ENCODE data around the gene FKBP4. TPM values are rescaled to one million over a fixed set of nuclear protein-coding genes. Genes with fewer than 3 reads are reported as not detected.

FKBP4 gene
- total and polyA plus RNA-seq, 2 of the 8 experiments (the other 6 are each of a cell fraction or from before 2014, with no cell fraction given): 72.6 to 243 TPM

DNA sequence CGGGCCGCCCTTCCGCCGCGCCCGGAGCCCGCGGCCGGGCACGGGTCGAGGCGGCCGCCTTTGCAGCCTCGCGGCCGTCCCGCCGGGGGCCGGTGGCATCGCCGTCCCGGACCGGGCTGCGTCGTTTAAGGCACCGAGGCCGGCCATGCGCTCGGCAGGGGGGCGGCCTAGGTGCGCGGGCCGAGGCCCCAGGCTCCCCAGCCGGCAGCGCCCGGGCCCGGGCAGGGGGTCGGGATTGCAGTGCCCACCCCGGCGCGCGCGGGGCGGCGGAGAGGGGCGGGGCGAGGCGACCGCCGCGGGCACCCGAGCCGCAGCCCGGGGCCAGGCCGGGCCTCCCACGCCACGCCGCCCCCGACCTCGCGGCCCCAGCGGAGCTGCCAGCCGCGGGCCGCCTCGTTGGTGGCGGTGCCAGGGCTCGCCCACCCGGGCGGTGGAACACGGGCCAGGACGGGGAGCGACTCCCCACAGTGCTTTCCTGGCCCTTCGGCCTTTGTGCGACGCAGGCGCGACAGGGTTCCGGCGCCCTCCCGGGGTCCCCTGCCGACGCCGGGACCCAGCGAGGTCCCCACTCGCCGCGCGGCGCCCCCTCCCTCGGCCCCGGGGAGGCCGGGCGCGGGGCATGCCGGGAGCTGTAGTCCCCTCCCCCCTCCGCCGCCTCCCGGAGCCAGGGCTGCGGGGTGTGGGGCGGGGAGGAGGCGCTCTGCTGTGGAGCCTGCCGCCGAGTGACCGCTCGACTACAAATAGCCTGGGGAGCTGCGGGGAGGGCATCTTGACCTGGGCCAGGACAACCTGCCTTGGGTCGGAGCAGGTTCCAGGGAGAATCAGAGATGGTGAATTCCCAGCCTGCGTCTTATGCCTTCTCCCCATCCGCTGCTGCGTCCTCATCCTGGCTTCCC, 769 bp downstream of the FKBP4 start:
- H3K27ac ChIP-seq (ENCODE audit: low read depth, low read length): no peak overlapping the region
- no peak overlapping the region for H2AFZ ChIP-seq (ENCODE audit: low read length)
- no peak overlapping the region for H3K14ac ChIP-seq (ENCODE audit: insufficient read length)
- TF ChIP-seq ASH2L (IDR thresholded peaks at IDR 0.05; ENCODE audit: low read length) (peak; percentile 42), SP1 (IDR thresholded peaks at IDR 0.05; ENCODE audit: low read depth, low read length) (no peak), YY1 (IDR thresholded peaks at IDR 0.05; ENCODE audit: low read depth, low read length) (0 out of 2 replicates have a peak, but pooled peaks have one; percentile 8), EGR1 (IDR thresholded peaks at IDR 0.05; ENCODE audit: borderline replicate concordance, low read depth, low read length) (no peak), EZH2 (IDR thresholded peaks at IDR 0.05; ENCODE audit: low read depth, low read length, severe bottlenecking) (no peak), SIX5 (IDR thresholded peaks at IDR 0.05; ENCODE audit: low read depth, low read length) (peak; percentile 12; the same call in 1 of the 2 replicates), RFX5 (IDR thresholded peaks at IDR 0.05; ENCODE audit: borderline replicate concordance, low read depth, low read length) (no peak), GABPA (IDR thresholded peaks at IDR 0.05; ENCODE audit: borderline replicate concordance, insufficient read depth, low read length) (no peak), SAP30 (IDR thresholded peaks at IDR 0.05; ENCODE audit: insufficient read depth, insufficient replicate concordance, low read length) (no peak)
- TF ChIP-seq, protein P1, sequence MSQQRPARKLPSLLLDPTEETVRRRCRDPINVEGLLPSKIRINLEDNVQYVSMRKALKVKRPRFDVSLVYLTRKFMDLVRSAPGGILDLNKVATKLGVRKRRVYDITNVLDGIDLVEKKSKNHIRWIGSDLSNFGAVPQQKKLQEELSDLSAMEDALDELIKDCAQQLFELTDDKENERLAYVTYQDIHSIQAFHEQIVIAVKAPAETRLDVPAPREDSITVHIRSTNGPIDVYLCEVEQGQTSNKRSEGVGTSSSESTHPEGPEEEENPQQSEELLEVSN (IDR thresholded peaks at IDR 0.05): no peak

More for the DNA sequence above, 769 bp downstream of the FKBP4 start:
- peak overlapping the region; percentile 4 for H3K4ac ChIP-seq (replicated peaks; ENCODE audit: insufficient read length, low read depth, low read length)
- ChIA-PET POLR2A (ENCODE audit: partially characterized antibody) (interaction anchor here (0.8 to 5.0 kb wide), 17 partner anchors 9 to 165 kb away, joined by 3 to 54 read pairs (median 5); partner anchors contain the start of gene ITFG2), CTCF (ENCODE audit: partially characterized antibody) (interaction anchor here (1.0 to 5.2 kb wide), 14 partner anchors 10 to 113 kb away, joined by 3 to 34 read pairs (median 6); partner anchors contain the start of gene ITFG2)
- FAIRE-seq: no peak
- H2BK5ac ChIP-seq (ENCODE audit: low read depth, low read length): peak overlapping the region; percentile 68; the same call in 1 of the 2 replicates
- H2BK15ac ChIP-seq (ENCODE audit: low read length): no peak overlapping the region
- peaks cover 0 to 25% of the 10 kb centered on the region in 2 experiments; a peak in 2 of 4 replicates for H3K79me2 ChIP-seq (ENCODE audit: control insufficient read depth in 1 of 2, insufficient read depth in 2 of 2, low read length in 2 of 2)
- no peak overlapping the region for H2AK5ac ChIP-seq (ENCODE audit: low read depth, low read length)
- peaks cover 5% of the 10 kb centered on the region; the same call in 1 of the 2 replicates for H3K79me1 ChIP-seq (ENCODE audit: low read depth, low read length)
- H3K4me3 ChIP-seq (ENCODE audit: extremely low read depth in 1 of 4, insufficient read depth in 2 of 4, low read depth in 3 of 4, low read length in 4 of 4): peak overlapping the region; percentile 59 to 73 (median 66)
- H3K18ac ChIP-seq (ENCODE audit: extremely low read depth, low read length): no peak overlapping the region; the same call in 1 of the 2 replicates
- peaks cover 0 to 6% (median 4%) of the 10 kb centered on the region in 4 experiments; a peak in 6 of 7 replicates for H3K27me3 ChIP-seq (replicated peaks in 1 of 4; ENCODE audit: control insufficient read depth in 3 of 4, extremely low read depth in 1 of 4, insufficient read depth in 3 of 4, low read length in 3 of 4)
- peaks cover 12 to 22% of the 10 kb centered on the region in 2 experiments for H4K20me1 ChIP-seq (replicated peaks in 1 of 2; ENCODE audit: control insufficient read depth in 1 of 2, insufficient read depth in 2 of 2, low read length in 2 of 2)
- H3K9me3 ChIP-seq (ENCODE audit: insufficient read depth in 2 of 2, low read depth in 1 of 2, low read length in 1 of 2): no peaks in the 10 kb centered on the region
- H4K91ac ChIP-seq (replicated peaks; ENCODE audit: insufficient read length, low read length): no peak overlapping the region
- H3K9ac ChIP-seq (replicated peaks in 1 of 4; ENCODE audit: extremely low read depth in 1 of 4, low read depth in 3 of 4, low read length in 3 of 4): peak overlapping the region; percentile 43 to 67 (median 62); a peak in 5 of 7 replicates
- H2BK20ac ChIP-seq (ENCODE audit: low read length): no peak overlapping the region
- peak overlapping the region; percentile 86 to 92 for H3K4me2 ChIP-seq (ENCODE audit: insufficient read depth in 1 of 2, low read depth in 2 of 2, low read length in 2 of 2)
- no peak overlapping the region; the same call in 1 of the 2 replicates for H2BK12ac ChIP-seq (ENCODE audit: low read depth, low read length)
- peak overlapping the region; percentile 38 for H4K5ac ChIP-seq (ENCODE audit: insufficient read length, low read depth, low read length)
- H3K56ac ChIP-seq (replicated peaks; ENCODE audit: insufficient read length, low read depth, low read length): no peak overlapping the region
- no peak overlapping the region for H3K23ac ChIP-seq (ENCODE audit: insufficient read length)
- no peak overlapping the region for H2BK120ac ChIP-seq (replicated peaks; ENCODE audit: low read depth, low read length)
- WGBS, 2 experiments (ENCODE audit: extremely low coverage in 1 of 2, insufficient coverage in 1 of 2, insufficient read length in 1 of 2, insufficient replicate concordance in 2 of 2, low coverage in 1 of 2, low lambda C conversion rate in 2 of 2, missing lambda C conversion rate in 1 of 2): 1% methylated on average over 43 of the region's 111 CpGs; no CpG with 5 or more reads in 1 of the 2 experiments
- DNase-seq (ENCODE audit: low read depth in 1 of 2, low spot score in 2 of 2): peak in 1 of 2 experiments; percentile 77
- H3K36me3 ChIP-seq (ENCODE audit: control insufficient read depth in 2 of 4, insufficient read depth in 4 of 4, low read length in 3 of 4): peaks cover 27 to 38% (median 33%) of the 10 kb centered on the region in 4 experiments
- peaks cover 4 to 6% (median 5%) of the 10 kb centered on the region in 4 experiments; a peak in 5 of 7 replicates for H3K4me1 ChIP-seq (replicated peaks in 1 of 4; ENCODE audit: control insufficient read depth in 3 of 4, insufficient read depth in 4 of 4, low read length in 3 of 4)
- peaks cover 11% of the 10 kb centered on the region; the same call in 1 of the 2 replicates for H3K23me2 ChIP-seq (ENCODE audit: low read depth, low read length)
- peak overlapping the region; percentile 59 for H4K8ac ChIP-seq (ENCODE audit: extremely low read depth, insufficient read depth, low read length)
